DND-41 (cell line): Measurements from ENCODE around the gene MAGEB1.

Experiments
- CTCF ChIP-seq: IDR thresholded peaks from 2 replicates; pipeline ENCODE4 v1.5.1; 2012; ENCODE audit warnings: borderline replicate concordance, low read length, moderate library complexity, mild to moderate bottlenecking; ENCODE audit not compliant: poor library complexity, severe bottlenecking; ENCODE audit errors: extremely low read depth
- EZH2 ChIP-seq: IDR thresholded peaks from 3 replicates; pipeline ENCODE4 v1.6.1; 2012; ENCODE audit warnings: borderline replicate concordance, low read depth, mild to moderate bottlenecking, moderate library complexity, low read length, inconsistent platforms; ENCODE audit not compliant: severe bottlenecking

GRCh38 chrX:30224536-30224935, 22.4 kb upstream of the MAGEB1 start:
- TF ChIP-seq CTCF (no peak), EZH2 (no peak)
